Neural progenitor cell (in vitro differentiated cells): ENCODE data around the gene NTF3.

Experiments
- EZH2 ChIP-seq: fragments of 200-600 bp; sonication (generic); IDR thresholded peaks from 2 replicates; pipeline ENCODE4 v1.6.1; 2017; ENCODE audit warnings: antibody characterized with exemption, mild to moderate bottlenecking, moderate library complexity
- TF ChIP-seq, protein P1 (sequence below): fragments of 200-600 bp; sonication (generic); IDR thresholded peaks from 2 replicates; pipeline ENCODE4 v1.5.1; 2017; ENCODE audit warnings: antibody characterized with exemption, mild to moderate bottlenecking

DNA sequence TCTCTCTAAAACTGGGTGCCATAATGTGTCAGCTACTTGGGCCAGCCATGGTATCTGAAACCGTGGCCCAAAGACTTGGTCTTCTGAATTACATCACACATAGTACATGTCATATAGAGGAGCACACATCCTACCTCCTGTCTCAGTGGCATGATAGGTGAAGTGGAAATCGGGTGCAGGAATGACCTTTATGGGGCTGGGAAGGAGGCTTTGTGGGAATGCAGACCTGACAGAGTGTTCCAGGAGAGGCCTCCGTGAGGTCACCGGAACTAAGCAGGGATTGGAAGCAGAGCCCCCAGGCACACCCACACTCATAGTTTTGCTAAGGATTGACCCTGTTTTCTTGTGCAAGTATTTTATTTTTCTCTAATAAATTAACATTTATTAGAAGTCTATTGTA lies 82.6 kb downstream of the NTF3 start:
- TF ChIP-seq, protein P1, sequence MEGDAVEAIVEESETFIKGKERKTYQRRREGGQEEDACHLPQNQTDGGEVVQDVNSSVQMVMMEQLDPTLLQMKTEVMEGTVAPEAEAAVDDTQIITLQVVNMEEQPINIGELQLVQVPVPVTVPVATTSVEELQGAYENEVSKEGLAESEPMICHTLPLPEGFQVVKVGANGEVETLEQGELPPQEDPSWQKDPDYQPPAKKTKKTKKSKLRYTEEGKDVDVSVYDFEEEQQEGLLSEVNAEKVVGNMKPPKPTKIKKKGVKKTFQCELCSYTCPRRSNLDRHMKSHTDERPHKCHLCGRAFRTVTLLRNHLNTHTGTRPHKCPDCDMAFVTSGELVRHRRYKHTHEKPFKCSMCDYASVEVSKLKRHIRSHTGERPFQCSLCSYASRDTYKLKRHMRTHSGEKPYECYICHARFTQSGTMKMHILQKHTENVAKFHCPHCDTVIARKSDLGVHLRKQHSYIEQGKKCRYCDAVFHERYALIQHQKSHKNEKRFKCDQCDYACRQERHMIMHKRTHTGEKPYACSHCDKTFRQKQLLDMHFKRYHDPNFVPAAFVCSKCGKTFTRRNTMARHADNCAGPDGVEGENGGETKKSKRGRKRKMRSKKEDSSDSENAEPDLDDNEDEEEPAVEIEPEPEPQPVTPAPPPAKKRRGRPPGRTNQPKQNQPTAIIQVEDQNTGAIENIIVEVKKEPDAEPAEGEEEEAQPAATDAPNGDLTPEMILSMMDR = no peak
- no peak for TF ChIP-seq EZH2
